HG03135 (cell line): ENCODE data around the gene MCC.

Experiments used
- ATAC-seq: cut with Tn5 transposase; IDR thresholded peaks from one replicate; pipeline ENCODE4 v1.9.1; 2021; ENCODE audit warnings: mild to moderate bottlenecking, moderate library complexity; ENCODE audit not compliant: unreplicated experiment

MCC gene

DNA sequence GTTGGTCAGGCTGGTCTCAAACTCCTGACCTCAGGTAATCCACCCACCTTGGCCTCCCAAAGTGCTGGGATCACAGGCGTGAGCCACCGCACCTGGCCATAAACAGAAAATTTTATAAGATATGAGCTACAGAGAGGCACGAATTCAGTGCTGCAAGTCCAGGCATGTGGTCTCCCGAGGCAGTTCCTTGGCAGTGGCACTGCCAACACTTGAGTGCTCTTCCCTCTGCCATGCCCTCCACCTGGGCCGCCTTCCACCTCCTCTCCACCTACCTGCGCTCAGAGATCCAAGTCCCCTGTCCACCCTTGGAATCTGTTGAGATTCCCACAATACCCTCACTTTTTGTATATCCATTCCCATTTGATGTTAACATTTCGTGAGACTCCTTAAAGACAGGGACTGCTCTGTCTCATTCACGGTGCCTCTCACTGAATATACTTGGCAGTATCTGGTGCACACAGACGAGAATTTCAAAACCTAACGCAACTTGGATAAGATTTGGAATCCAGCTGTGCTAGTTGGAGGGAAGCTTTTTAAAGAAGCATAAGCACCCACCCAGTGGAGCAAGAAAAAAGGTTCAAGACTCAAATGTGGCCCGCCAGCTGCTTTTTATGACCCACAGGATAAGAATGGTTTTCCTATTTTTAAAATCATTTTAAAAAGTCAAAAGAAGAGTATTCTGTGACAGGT is 443.3 kb downstream of the MCC start:
- ATAC-seq, result no peak

GRCh38 chr5:113043491-113043931 is 444.7 kb downstream of the MCC start:
- ATAC-seq, result no peak

- no peak for ATAC-seq
These were observed 445.6 kb downstream of the MCC start for GRCh38 chr5:113042491-113043243.

DNA sequence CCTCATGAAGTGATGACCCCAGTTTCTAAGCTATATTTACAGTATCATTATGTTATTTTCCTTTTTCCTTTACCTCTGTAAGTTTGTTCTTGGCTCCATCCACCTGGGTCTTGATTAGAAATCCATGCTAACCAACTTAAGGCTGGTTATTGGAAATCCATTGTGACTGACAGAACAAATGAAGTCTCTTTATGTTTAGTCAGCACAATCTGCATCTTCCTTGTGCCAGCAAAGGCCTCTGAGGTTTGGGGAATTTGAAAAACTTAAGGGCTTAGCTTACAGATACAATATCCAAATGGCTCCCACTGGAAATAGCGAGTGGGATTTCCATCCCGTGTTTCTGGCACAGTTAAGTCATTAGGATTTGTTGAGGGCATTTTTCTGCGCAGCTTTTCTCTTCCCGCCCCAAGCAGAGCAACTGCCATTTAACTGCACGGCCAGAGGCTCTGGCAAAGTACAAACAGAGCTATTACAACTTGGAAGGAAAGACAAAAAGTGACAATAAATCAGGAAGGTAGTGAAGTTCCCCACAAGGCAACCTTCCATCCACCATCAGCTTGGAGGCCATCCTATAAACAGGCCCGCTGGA is 447.5 kb downstream of the MCC start:
- ATAC-seq, result no peak

GRCh38 chr5:113039934-113040285 is 448.3 kb downstream of the MCC start:
- no peak for ATAC-seq

- no peak for ATAC-seq
These were observed 448.9 kb downstream of the MCC start for GRCh38 chr5:113039229-113039933.

GRCh38 chr5:113038714-113039113 is 449.5 kb downstream of the MCC start:
- no peak for ATAC-seq

GRCh38 chr5:113038136-113038535 is 450.1 kb downstream of the MCC start:
- ATAC-seq, result no peak

GRCh38 chr5:113036826-113037225 is 451.4 kb downstream of the MCC start:
- no peak for ATAC-seq

- no peak for ATAC-seq
These were observed 451.9 kb downstream of the MCC start for GRCh38 chr5:113036321-113036720.

- ATAC-seq, result no peak
These were observed 453.2 kb downstream of the MCC start for GRCh38 chr5:113035096-113035495.

DNA sequence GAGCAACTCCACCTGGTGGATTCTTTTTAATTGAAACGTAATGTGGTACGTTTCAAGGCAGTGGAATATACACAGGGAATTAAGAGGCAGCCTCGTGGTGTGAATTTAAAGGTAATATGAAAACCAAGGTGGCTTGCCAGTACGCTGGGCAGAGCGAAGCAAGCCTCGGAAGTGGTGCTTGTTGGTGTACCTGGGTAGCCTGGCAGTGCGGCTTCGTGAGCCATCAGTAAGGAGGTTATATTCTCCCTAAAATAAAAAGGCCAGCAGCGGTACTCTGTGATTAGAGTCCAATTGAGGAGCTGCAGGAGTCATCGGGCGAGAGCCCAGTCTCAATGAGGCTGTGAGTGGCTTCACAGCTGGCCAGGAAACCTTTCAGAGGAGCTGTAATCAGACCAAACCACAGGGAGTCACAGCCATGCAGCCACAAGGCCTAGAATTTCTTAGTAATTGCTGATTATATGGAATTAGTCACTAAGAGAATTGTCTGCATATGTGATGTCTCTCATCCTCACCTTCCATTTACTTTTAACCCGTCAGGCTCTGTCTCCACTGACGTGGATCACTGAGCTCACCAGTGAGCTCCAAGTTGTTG is 454.0 kb downstream of the MCC start:
- ATAC-seq, result no peak

DNA sequence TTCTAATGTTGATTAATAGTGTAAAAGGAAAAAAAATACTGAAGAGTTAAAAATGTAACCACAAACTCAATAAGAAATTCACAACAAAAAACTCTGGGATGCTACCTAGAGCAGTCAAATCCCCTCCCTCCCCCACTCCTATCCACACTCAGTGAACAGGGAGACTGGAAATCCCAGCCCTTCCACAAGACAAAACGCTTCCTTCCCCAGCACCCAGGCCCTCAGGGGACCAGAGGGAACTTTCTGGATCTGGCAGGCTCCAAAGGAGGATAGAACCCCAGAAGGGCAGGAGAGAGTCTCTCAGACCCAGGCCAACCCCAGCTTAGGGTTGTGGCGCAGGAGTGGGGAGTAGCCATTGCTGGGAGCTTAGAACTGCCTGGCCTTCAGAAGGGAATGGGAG is 456.7 kb downstream of the MCC start:
- no peak for ATAC-seq

DNA sequence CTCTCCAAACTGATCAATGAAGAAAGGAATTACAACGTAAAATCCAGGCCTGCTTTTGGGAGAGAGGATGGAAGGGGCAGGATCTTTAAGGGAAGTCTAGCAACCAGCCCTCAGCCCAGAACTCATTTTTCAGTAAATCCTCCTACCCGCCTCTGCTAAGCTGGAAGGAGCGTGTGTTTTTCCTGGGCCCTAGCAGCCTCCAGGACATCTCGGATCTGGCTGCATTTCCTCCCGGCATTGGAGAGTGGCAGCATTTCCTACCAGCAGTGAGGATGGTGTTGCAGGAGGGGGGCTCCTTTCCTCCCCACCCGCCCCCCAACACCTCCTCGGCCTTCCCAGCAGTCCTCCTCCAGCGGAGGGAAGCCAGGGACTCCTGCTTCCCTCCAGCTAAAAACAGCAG is 457.1 kb downstream of the MCC start:
- no peak for ATAC-seq

DNA sequence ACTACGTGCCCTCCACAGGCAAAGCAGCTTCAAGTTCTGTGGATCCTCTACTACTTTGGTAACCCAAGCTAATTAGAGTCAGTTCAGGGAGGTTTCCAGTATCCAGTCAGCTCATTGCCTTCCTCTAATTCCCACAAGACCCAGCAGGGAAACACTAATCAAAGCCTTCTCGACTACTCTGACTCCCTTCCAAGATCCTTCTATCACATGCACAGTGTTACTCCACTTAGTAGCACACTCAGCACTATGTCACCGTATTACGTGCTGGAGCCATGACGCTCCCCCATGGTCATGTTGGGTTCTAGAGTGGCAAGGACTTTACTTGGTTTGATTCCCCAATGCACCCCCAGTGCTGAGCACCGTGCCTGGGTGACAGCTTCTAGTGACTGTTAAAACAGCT is 458.6 kb downstream of the MCC start:
- no peak for ATAC-seq

DNA sequence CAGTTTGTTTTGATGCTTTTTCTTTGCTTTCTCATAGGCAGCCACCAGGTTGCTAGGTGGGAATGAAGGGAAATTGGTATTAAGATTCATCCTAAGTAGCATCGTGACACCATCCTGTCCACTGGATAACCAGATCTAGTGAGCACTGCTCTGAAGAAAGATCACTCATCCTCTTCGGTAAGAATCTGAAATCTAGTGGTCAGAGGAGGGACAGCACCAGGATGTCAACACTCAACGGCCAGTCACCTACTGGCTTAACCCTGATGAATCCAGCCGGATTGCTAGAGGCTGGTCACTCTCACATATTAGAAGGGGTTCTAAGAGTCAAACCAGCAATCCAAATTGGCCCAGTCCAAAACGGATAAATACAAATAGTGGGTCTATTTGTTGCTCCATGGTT is 460.8 kb downstream of the MCC start:
- no peak for ATAC-seq

GRCh38 chr5:113027015-113027414 is 461.2 kb downstream of the MCC start:
- no peak for ATAC-seq

DNA sequence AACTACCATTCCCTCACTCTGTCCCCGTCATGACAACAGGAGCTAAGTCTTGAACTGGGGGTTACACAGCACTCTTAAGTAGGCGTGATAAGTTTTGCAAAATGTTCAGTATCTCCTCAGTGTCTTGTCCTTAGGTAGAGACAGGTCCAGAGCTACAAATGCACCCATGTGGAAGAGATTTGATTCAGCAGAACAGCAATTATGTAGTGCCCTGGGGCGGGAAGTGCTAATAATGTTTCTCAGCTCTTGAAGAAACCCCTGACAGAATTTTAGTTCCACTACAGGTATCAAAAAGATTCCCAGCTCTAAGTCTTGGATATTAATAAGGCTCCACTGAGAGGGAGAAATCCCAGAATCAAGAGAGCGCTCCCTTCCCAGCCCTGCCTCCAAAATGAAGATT is 462.0 kb downstream of the MCC start:
- ATAC-seq, result no peak

DNA sequence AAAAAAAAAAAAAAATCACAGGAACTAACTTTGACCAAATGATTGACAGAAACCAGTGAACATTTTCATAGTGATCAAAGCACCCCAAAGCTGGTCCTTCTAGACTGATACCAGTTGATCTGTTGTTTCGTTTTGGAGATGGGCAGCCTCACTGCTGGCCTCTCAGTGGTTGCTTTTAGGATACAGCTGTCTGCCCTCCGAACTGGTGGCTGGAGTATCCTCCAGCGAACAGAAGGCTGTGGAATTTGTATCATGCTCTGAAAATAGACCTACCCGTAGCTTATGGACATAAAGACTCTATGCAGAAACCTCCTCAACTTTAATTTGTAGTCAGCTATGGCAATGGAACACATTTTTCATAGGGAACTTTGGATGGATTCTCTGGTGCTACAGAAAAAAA is 462.7 kb downstream of the MCC start:
- ATAC-seq, result no peak

GRCh38 chr5:113024076-113024697 is 464.1 kb downstream of the MCC start:
- ATAC-seq, result no peak

GRCh38 chr5:113022661-113023060 is 465.6 kb downstream of the MCC start:
- peak; percentile 85 for ATAC-seq
